ENCODE measurements around the gene TLR9. TPM values are rescaled to one million over a fixed set of nuclear protein-coding genes. Genes with fewer than 3 reads are reported as not detected.

TLR9 gene
- total RNA-seq, 2 experiments from 2014 or later = 0.85 to 1.4 TPM

DNA sequence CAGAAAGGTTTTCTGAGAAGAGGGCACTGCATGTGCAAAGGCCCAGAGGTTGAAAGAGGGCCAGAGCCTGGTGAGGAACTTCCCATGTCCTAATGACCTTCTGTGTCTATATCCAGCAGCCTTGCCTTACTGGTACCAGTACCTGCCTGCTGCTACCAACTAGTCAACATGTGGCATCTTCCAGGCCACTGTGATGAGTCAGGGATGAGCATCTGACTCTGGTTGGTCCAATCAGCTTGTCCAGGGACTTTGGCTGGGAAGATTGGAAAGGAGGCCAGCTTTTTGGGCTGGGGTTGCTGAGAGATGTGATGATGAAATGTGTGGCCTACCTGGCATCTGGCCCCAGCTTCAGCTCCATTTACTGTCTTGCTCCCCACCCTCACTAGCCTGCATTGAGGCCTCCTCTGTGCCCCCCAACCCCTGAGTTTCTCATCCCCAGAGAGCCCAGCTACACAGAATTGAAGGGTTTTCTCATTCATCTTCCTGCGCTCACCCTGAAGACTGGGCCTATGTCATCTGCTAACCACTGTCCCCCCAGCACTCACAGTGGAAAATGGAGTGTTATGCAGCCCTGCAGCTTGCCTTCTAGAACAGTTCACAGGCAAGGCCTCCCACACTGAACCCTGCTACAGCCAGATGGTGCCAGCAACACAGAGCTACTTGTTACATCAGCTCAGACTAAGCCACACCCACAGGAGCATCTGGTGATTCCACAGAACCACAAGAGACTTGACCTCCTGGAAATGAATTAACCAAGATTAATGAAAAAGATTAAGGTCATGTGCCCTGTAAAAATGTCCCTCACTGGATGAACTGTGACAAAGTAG lies 14.8 kb upstream of the TLR9 start:
- H3K4me3 Mint-ChIP-seq = peak overlapping the region; percentile 98
- peaks cover 48% of the 10 kb centered on the region for H3K36me3 Mint-ChIP-seq
- H3K4me1 Mint-ChIP-seq = peaks cover 71% of the 10 kb centered on the region
- no peaks in the 10 kb centered on the region for H3K27me3 Mint-ChIP-seq
- peak overlapping the region; percentile 99 for H3K27ac Mint-ChIP-seq
- H3K9me3 Mint-ChIP-seq = peaks cover 3% of the 10 kb centered on the region
- DNase-seq = peak; percentile 78

- H3K27me3 Mint-ChIP-seq = no peaks in the 10 kb centered on the region
- H3K36me3 Mint-ChIP-seq = peaks cover 38% of the 10 kb centered on the region
- peak within 1 kb of the TSS; percentile 98 for H3K4me3 Mint-ChIP-seq
- H3K9me3 Mint-ChIP-seq = peaks cover 3% of the 10 kb centered on the region
- H3K27ac Mint-ChIP-seq = peak within 1 kb of the TSS; percentile 99
- H3K4me1 Mint-ChIP-seq = peaks cover 68% of the 10 kb centered on the region
- DNase-seq = peak; percentile 95
These were observed 13.6 kb upstream of the TLR9 start, which contains the start of gene TWF2 for GRCh38 chr3:52238761-52239701. Gene TWF2, minus strand, starts transcription at chr3:52239158. Its CDS starts 142 bp downstream, at chr3:52239016.

DNA sequence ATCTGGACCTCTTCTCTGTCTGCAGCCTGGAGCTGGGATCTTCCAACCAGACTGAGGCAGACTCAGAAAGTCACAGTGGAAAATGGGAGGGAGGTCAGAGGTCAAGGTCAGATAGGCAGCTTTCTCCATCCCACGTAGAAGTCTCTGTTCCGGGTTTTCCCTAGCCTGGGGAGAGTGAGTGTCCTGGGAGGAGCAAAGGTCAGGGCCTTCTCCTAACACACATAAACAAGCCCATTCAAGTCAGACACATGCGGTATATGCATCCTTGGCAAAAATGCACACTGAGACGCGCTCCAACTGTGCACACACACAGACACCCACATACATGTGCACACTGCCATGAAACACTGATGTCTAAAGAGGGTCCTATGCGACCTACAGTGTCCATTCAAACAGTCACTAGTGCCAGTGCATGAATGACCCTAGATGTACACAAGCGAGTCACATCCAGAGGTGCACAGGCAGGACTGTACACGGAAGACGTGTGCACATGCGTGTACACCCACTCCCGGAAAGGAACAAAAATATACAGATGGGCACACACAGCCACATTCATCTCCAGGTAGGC lies 12.8 kb upstream of the TLR9 start:
- Mint-ChIP-seq H3K4me1 (peaks cover 66% of the 10 kb centered on the region), H3K36me3 (peaks cover 36% of the 10 kb centered on the region), H3K4me3 (peak overlapping the region; percentile 98), H3K27me3 (no peaks in the 10 kb centered on the region), H3K9me3 (peaks cover under 1% of the 10 kb centered on the region), H3K27ac (peak overlapping the region; percentile 91)
- DNase-seq = no peak

GRCh38 chr3:52237657-52238172 lies 12.3 kb upstream of the TLR9 start:
- Mint-ChIP-seq H3K27me3 (no peaks in the 10 kb centered on the region), H3K9me3 (no peaks in the 10 kb centered on the region), H3K27ac (peak overlapping the region; percentile 91), H3K4me3 (peak overlapping the region; percentile 98), H3K36me3 (peaks cover 35% of the 10 kb centered on the region), H3K4me1 (peaks cover 61% of the 10 kb centered on the region)
- no peak for DNase-seq

- no peak for DNase-seq
These were observed 11.7 kb upstream of the TLR9 start for GRCh38 chr3:52237006-52237656.

GRCh38 chr3:52236424-52236886 lies 11.0 kb upstream of the TLR9 start:
- peak overlapping the region; percentile 78 for H3K27ac Mint-ChIP-seq
- H3K4me1 Mint-ChIP-seq = peaks cover 62% of the 10 kb centered on the region
- H3K27me3 Mint-ChIP-seq = no peaks in the 10 kb centered on the region
- no peak for DNase-seq
- H3K36me3 Mint-ChIP-seq = peaks cover 35% of the 10 kb centered on the region
- H3K9me3 Mint-ChIP-seq = no peaks in the 10 kb centered on the region
- H3K4me3 Mint-ChIP-seq = peak overlapping the region; percentile 29

More at GRCh38 chr3:52237006-52237656, 11.7 kb upstream of the TLR9 start:
- peak overlapping the region; percentile 78 for H3K27ac Mint-ChIP-seq
- peaks cover 62% of the 10 kb centered on the region for H3K4me1 Mint-ChIP-seq
- H3K36me3 Mint-ChIP-seq = peaks cover 36% of the 10 kb centered on the region
- H3K4me3 Mint-ChIP-seq = peak overlapping the region; percentile 98
- H3K27me3 Mint-ChIP-seq = no peaks in the 10 kb centered on the region
- H3K9me3 Mint-ChIP-seq = no peaks in the 10 kb centered on the region

- peak overlapping the region; percentile 68 for H3K27ac Mint-ChIP-seq
- H3K9me3 Mint-ChIP-seq = no peaks in the 10 kb centered on the region
- H3K27me3 Mint-ChIP-seq = no peaks in the 10 kb centered on the region
- DNase-seq = no peak
- peaks cover 27% of the 10 kb centered on the region for H3K36me3 Mint-ChIP-seq
- peaks cover 48% of the 10 kb centered on the region for H3K4me1 Mint-ChIP-seq
- H3K4me3 Mint-ChIP-seq = no peak overlapping the region
These were observed 9.3 kb upstream of the TLR9 start for GRCh38 chr3:52234516-52235447.

DNA sequence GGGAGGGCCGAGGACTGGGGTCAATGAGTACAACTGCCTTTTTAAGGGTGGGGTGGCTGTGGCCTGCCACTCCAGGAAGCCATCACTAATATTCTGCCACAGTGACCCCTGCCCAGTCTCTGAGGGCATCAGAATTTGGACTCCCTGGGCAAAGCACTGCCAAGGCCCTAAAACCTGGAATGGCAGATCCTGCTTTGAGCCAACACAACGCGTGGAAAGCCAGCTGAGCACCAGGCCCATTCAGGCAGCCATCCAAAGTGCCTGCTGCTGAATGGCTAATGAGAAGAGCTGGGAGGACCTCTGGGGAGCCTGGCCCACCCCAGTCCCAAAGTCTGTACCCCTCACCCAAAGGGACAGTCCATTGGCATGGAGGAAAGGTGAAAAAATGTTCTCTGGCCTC lies 8.5 kb upstream of the TLR9 start:
- no peak overlapping the region for H3K4me3 Mint-ChIP-seq
- DNase-seq = no peak
- H3K36me3 Mint-ChIP-seq = peaks cover 21% of the 10 kb centered on the region
- peaks cover 46% of the 10 kb centered on the region for H3K4me1 Mint-ChIP-seq
- no peaks in the 10 kb centered on the region for H3K9me3 Mint-ChIP-seq
- no peaks in the 10 kb centered on the region for H3K27me3 Mint-ChIP-seq
- H3K27ac Mint-ChIP-seq = peak overlapping the region; percentile 68

DNA sequence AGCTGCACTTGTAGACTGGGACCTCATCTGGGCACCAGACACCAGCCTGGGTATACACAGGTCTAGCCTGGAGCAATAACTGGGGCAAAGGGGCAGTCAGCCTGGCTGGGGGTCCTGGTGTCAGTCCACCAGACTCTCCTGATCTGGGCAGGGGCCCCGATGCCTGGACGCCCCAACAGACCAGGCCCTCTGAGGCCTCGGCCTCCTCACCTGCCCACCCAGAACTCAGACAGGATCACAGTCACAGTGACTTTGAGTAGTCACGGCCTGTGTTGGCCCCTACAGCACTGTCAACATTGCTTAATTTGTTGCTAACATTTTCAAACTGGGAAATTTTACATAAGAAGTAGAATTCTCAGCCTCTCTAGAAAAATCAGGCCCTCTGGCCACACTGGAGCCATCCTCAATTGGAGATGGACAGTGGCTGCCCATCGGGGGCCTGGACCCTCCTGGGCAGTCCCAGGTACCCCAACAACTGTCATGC lies 7.7 kb upstream of the TLR9 start:
- no peak for DNase-seq
- Mint-ChIP-seq H3K4me3 (peak overlapping the region; percentile 7), H3K27me3 (no peaks in the 10 kb centered on the region), H3K4me1 (peaks cover 44% of the 10 kb centered on the region), H3K9me3 (no peaks in the 10 kb centered on the region), H3K36me3 (peaks cover 21% of the 10 kb centered on the region), H3K27ac (peak overlapping the region; percentile 76)

GRCh38 chr3:52232279-52233107 lies 7.0 kb upstream of the TLR9 start:
- Mint-ChIP-seq H3K27me3 (no peaks in the 10 kb centered on the region), H3K9me3 (no peaks in the 10 kb centered on the region), H3K4me1 (peaks cover 41% of the 10 kb centered on the region), H3K4me3 (no peak overlapping the region), H3K36me3 (peaks cover 21% of the 10 kb centered on the region), H3K27ac (peak overlapping the region; percentile 76)
- no peak for DNase-seq

DNA sequence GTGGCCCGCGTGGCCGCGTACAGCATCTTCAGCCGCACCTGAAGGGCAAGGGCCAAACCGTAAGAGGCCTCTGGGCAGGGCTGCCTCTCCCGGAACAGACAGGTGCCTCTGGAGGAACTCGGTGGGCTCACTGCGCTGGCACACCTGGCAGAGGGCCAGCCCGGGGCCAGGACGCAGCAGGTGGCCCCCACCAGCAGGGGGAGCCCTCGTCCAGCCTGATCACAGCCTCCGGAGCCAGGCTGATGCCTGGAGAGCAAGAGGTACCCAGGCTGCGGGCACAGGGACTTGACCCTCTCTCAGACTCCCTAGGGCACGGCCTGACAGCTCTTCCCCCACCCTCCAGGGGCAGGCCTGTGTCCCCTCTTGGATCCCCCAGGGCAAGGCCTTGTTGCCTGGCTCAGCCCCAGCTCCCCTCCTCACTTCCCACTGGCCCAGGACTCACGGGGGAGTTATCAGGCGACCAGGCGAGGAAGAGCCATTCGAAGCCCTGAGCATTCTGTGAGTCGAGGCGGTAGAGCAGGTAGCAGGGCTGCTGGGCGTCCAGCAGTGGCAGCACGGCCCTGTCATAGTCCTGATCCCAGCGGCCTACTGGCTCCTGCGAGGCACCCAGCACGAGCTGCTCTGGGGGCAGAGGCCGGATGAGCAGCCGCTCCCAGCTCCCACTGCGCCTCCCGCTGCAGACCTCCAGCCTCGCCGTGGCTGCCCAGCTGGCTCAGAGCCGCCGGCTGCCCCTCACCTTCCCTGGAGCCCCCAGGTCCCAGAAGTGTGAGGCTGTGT lies 6.2 kb upstream of the TLR9 start:
- DNase-seq = peak; percentile 88
- H3K27ac Mint-ChIP-seq = peak overlapping the region; percentile 88
- no peak overlapping the region for H3K4me3 Mint-ChIP-seq
- peaks cover 21% of the 10 kb centered on the region for H3K36me3 Mint-ChIP-seq
- peaks cover 40% of the 10 kb centered on the region for H3K4me1 Mint-ChIP-seq
- no peaks in the 10 kb centered on the region for H3K9me3 Mint-ChIP-seq
- H3K27me3 Mint-ChIP-seq = no peaks in the 10 kb centered on the region

- Mint-ChIP-seq H3K4me1 (peaks cover 40% of the 10 kb centered on the region), H3K4me3 (no peak overlapping the region), H3K27me3 (no peaks in the 10 kb centered on the region), H3K27ac (peak overlapping the region; percentile 88), H3K9me3 (no peaks in the 10 kb centered on the region), H3K36me3 (peaks cover 21% of the 10 kb centered on the region)
- DNase-seq = no peak
These were observed 5.5 kb upstream of the TLR9 start for GRCh38 chr3:52230889-52231499.

All from activated naive CD8-positive, alpha-beta T cell treated with anti-CD3 and anti-CD28 coated beads for 36 hours (primary cell).